Common myeloid progenitor, CD34-positive (primary cell): ENCODE data around the gene CYP27B1.

Source experiments
- CTCF ChIA-PET: fragments of 350-600 bp; sonication (Branson Sonifier 250); formaldehyde crosslinking; loops from one replicate; lab custom pipeline; 2021; ENCODE audit warnings: antibody characterized with exemption; lab: Charles Lee
- POLR2A ChIA-PET: fragments of 350-600 bp; sonication (Branson Sonifier 250); formaldehyde crosslinking; loops from one replicate; lab custom pipeline; 2021; ENCODE audit warnings: antibody characterized with exemption; lab: Charles Lee
- DNase-seq, 3 donors: peaks; one replicate each; pipeline versions ENCODE4 v3.0.0 to v3.0.0-alpha.2; 2013
- H3K27ac ChIP-seq, 2 experiments: 1 replicate in 1 of 2; 2 replicates in 1 of 2; pipeline ENCODE4 v1.7.0; 2013; ENCODE audit warnings: inconsistent platforms in 2 of 2, low read length in 2 of 2, mild to moderate bottlenecking in 2 of 2, low read depth in 1 of 2, moderate library complexity in 1 of 2; ENCODE audit not compliant: severe bottlenecking in 2 of 2, insufficient read depth in 1 of 2, poor library complexity in 1 of 2
- H3K27me3 ChIP-seq, 5 experiments: replicated peaks in 2 of 5; 1 replicate in 3 of 5; 2 replicates in 2 of 5; pipeline versions ENCODE4 v1.6.1 to v1.7.0; 2013; ENCODE audit warnings: low read length in 4 of 5, mild to moderate bottlenecking in 2 of 5, moderate library complexity in 2 of 5, inconsistent platforms in 1 of 5; ENCODE audit not compliant: insufficient read depth in 5 of 5, control insufficient read depth in 4 of 5
- H3K36me3 ChIP-seq, 4 experiments: 1 replicate in 2 of 4; 2 replicates in 2 of 4; pipeline versions ENCODE4 v1.6.1 to v1.7.0; 2013; ENCODE audit warnings: low read length in 3 of 4, control low read depth in 1 of 4, mild to moderate bottlenecking in 1 of 4; ENCODE audit not compliant: control insufficient read depth in 4 of 4, insufficient read depth in 4 of 4
- H3K4me1 ChIP-seq, 4 experiments: 1 replicate in 3 of 4; 2 replicates in 1 of 4; pipeline versions ENCODE4 v1.6.1 to v1.7.1; 2013; ENCODE audit warnings: low read length in 3 of 4, mild to moderate bottlenecking in 3 of 4, control low read depth in 1 of 4, inconsistent platforms in 1 of 4, moderate library complexity in 1 of 4; ENCODE audit not compliant: control insufficient read depth in 4 of 4, insufficient read depth in 4 of 4; ENCODE audit errors: control extremely low read depth in 1 of 4
- H3K4me3 ChIP-seq, 7 experiments: 1 replicate in 4 of 7; 2 replicates in 3 of 7; pipeline versions ENCODE4 v1.5.1 to v1.7.0; 2013; ENCODE audit warnings: mild to moderate bottlenecking in 7 of 7, low read length in 6 of 7, moderate library complexity in 6 of 7, inconsistent platforms in 2 of 7, low read depth in 2 of 7, control low read depth in 1 of 7; ENCODE audit not compliant: insufficient read depth in 4 of 7, control insufficient read depth in 1 of 7; ENCODE audit errors: extremely low read depth in 1 of 7
- H3K9me3 ChIP-seq, 5 experiments: 1 replicate in 4 of 5; 2 replicates in 1 of 5; pipeline versions ENCODE4 v1.6.1 to v1.7.1; 2013; ENCODE audit warnings: low read length in 4 of 5, mild to moderate bottlenecking in 2 of 5, inconsistent platforms in 1 of 5, low read depth in 1 of 5, moderate library complexity in 1 of 5; ENCODE audit not compliant: control insufficient read depth in 4 of 5, insufficient read depth in 2 of 5; ENCODE audit errors: control extremely low read depth in 1 of 5
- WGBS: methylation state at CpG from one replicate; pipeline ENCODE4 v1.1.5; 2013; ENCODE audit not compliant: insufficient coverage; 5-methylcytosine and 5-hydroxymethylcytosine counted together

CYP27B1 gene

DNA sequence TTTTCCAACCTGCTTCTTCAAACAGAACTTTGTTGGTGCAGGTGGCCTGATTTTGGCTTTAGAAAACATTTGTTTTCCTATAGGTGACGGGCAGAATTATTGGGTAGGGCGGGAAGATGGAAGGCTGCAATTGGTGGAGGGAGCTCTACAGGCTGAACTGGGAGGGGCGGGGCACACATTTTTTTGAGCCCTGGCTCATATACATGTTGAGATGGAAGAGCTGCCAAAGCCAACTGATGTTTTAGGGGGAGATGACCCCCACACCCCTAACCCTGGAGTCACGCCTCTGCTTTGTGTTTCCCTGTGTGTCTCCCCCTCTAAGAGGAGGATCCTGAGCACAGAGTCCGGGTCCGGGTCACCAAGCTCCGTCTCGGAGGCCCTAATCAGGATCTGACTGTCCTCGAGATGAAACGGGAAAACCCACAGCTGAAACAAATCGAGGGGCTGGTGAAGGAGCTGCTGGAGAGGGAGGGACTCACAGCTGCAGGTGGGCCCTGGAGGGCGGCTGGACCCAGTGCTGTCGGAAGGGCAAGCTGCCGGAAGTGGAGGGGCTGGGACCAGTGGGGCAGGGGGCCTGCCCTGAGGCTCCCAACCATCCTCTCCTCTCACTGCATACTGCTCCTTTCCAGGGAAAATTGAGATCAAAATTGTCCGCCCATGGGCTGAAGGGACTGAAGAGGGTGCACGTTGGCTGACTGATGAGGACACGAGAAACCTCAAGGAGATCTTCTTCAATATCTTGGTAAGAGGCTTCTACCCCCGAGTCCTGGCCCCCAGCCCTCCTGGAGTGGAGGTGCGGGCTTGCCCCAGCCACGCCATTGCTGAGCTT lies 46.9 kb downstream of the CYP27B1 start:
- H3K27me3 ChIP-seq = no peaks in the 10 kb centered on the region
- H3K36me3 ChIP-seq = peaks cover 27 to 85% (median 58%) of the 10 kb centered on the region in 4 experiments
- no peak overlapping the region for H3K4me3 ChIP-seq
- ChIA-PET POLR2A (no interaction called here), CTCF (interaction anchor here (0.7 to 2.2 kb wide), 7 partner anchors 12 to 64 kb away, joined by 3 to 9 read pairs (median 3); no protein-coding TSS in a partner anchor)
- H3K4me1 ChIP-seq = no peaks in the 10 kb centered on the region
- H3K9me3 ChIP-seq = no peaks in the 10 kb centered on the region
- DNase-seq = no peak
- WGBS = 96% methylated on average over 20 of the region's 20 CpGs
- no peak overlapping the region for H3K27ac ChIP-seq

DNA sequence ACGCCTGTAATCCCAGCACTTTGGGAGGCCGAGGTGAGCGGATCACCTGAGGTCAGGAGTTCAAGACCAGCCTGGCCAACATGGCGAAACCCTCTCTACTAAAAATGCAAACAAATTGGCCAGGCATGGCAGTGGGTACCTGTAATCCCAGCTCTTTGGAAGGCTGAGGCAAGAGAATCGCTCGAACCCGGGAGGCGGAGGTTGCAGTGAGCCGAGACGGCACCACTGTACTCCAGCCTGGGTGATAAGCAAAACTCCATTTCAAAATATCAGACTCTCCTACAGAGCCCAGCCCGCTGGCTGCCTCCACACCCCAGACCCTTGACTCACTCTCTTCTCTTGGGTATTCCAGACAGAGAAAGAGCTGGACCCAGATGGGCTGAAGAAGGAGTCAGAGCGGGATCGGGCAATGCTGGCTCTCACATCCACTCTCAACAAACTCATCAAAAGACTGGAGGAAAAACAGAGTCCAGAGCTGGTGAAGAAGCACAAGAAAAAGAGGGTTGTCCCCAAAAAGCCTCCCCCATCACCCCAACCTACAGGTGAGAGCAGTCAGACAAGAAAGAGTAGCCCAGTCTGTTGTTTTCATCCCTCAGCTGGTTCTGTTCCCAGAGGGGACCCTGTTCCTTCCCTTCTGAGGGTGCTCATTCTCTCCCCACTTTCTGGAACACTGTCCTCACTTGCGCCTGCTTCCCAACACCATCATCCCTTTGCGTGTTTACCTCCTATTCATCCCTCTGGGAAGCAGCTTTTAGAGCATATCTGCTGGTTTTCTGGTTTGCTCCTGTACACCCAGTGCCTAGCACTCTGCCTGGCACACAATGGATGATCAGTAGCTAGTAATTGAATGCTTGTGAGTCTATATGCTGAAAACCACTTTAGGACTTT lies 48.0 kb downstream of the CYP27B1 start:
- Histone ChIP-seq H3K27ac (no peak overlapping the region), H3K27me3 (no peaks in the 10 kb centered on the region), H3K4me3 (no peak overlapping the region), H3K9me3 (no peaks in the 10 kb centered on the region), H3K4me1 (no peaks in the 10 kb centered on the region), H3K36me3 (peaks cover 27 to 74% (median 60%) of the 10 kb centered on the region in 4 experiments)
- 97% methylated on average over 11 of the region's 15 CpGs for WGBS
- DNase-seq = no peak
- CTCF ChIA-PET = interaction anchor here (1.0 to 1.4 kb wide), 4 partner anchors 11 to 60 kb away, joined by 3 to 8 read pairs (median 3); no protein-coding TSS in a partner anchor
- POLR2A ChIA-PET = no interaction called here

DNA sequence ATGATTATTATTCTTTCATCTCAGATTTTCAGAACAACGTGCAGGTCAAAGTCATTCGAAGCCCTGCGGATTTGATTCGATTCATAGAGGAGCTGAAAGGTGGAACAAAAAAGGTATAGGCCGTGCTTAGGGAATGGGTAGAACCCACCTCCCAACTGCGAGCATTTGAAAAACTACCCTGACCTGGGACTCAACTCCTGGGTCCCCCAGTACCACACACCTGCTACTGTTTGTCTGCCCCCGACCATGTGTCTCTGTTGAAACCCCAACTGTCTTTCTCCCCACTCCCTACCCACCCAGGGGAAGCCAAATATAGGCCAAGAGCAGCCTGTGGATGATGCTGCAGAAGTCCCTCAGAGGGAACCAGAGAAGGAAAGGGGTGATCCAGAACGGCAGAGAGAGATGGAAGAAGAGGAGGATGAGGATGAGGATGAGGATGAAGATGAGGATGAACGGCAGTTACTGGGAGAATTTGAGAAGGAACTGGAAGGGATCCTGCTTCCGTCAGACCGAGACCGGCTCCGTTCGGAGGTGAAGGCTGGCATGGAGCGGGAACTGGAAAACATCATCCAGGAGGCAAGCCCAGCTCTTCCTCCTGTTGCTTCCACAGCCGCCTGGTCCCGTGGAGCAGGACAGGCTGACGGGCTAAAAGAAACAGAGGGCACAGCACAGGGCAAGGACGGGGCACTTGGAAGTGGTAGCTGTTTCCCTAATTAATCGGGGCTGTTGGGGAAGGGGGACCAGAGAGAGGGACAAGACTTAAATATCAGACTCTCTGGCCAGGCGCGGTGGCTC lies 48.8 kb downstream of the CYP27B1 start:
- no peaks in the 10 kb centered on the region for H3K27me3 ChIP-seq
- no peak for DNase-seq
- ChIA-PET CTCF (interaction anchor here (1.0 kb wide), 1 partner anchor 15 kb away, joined by 3 read pairs; no protein-coding TSS in a partner anchor), POLR2A (no interaction called here)
- H3K36me3 ChIP-seq = peaks cover 27 to 72% (median 60%) of the 10 kb centered on the region in 4 experiments
- H3K27ac ChIP-seq = no peak overlapping the region
- 96% methylated on average over 20 of the region's 22 CpGs for WGBS
- H3K4me3 ChIP-seq = no peak overlapping the region
- no peaks in the 10 kb centered on the region for H3K9me3 ChIP-seq
- no peaks in the 10 kb centered on the region for H3K4me1 ChIP-seq

DNA sequence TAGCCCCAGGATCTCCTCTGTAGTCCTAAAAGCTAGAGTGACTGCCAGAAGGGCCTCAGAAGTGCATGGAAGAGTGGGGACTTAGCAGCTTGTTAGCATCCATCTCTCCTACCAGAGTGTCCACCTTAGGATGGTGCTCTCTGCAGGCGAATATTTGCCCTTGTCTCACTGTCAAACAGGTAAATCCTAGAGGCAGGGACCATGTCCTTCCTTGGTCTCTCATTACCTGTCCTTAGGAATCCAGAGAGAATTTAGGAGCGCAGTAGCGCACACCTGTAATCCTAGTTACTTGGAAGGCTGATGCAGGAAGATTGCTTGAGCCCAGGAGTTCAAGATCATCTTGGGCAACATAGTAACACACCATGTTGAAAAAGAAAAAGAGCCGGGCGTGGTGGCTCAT lies 49.7 kb downstream of the CYP27B1 start:
- H3K36me3 ChIP-seq = peaks cover 31 to 76% (median 59%) of the 10 kb centered on the region in 4 experiments

DNA sequence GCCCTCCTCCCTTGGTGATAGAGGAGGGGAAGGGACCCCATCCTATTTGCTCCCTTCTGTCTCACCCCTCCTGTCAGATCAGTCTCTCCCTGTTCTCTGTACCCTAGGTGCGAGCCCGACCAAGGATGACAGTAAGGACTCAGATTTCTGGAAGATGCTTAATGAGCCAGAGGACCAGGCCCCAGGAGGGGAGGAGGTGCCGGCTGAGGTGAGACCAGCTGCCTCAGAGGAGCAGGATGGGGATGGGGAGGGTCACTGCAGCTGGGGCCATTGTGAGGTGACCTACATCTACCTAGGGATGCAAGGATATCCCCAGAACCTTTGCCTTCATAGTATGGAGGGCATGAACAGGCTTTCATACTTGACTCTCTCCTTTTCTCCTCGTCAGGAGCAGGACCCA lies 50.6 kb downstream of the CYP27B1 start:
- Histone ChIP-seq H3K27me3 (no peaks in the 10 kb centered on the region), H3K36me3 (peaks cover 30 to 76% (median 57%) of the 10 kb centered on the region in 4 experiments)
- CTCF ChIA-PET = no interaction called here

More for the DNA sequence above, 49.7 kb downstream of the CYP27B1 start:
- H3K27ac ChIP-seq = no peak overlapping the region
- ChIA-PET CTCF (no interaction called here), POLR2A (no interaction called here)
- H3K4me1 ChIP-seq = no peaks in the 10 kb centered on the region
- DNase-seq = no peak
- peaks cover 0 to under 1% (median 0%) of the 10 kb centered on the region in 5 experiments for H3K9me3 ChIP-seq
- WGBS = 100% methylated on average over 3 of the region's 5 CpGs
- no peak overlapping the region for H3K4me3 ChIP-seq
- no peaks in the 10 kb centered on the region for H3K27me3 ChIP-seq

DNA sequence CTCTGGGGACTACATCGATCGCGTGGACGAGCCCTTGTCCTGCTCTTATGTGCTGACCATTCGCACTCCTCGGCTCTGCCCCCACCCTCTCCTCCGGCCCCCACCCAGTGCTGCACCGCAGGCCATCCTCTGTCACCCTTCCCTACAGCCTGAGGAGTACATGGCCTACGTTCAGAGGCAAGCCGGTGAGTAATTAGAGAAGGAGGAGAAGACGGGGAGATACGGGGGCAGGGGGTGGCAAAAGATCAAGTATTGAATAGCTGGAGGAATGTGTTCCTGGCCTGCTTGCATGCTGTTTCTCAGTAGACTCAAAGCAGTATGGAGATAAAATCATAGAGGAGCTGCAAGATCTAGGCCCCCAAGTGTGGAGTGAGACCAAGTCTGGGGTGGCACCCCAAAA lies 51.1 kb downstream of the CYP27B1 start:
- no peak overlapping the region for H3K4me3 ChIP-seq
- ChIA-PET POLR2A (no interaction called here), CTCF (no interaction called here)
- no peak for DNase-seq
- H3K4me1 ChIP-seq = no peaks in the 10 kb centered on the region
- 100% methylated on average over 4 of the region's 12 CpGs for WGBS
- H3K27ac ChIP-seq = no peak overlapping the region
- peaks cover 27 to 73% (median 54%) of the 10 kb centered on the region in 4 experiments for H3K36me3 ChIP-seq
- H3K27me3 ChIP-seq = no peaks in the 10 kb centered on the region
- peaks cover 0 to 6% (median 0%) of the 10 kb centered on the region in 5 experiments for H3K9me3 ChIP-seq

More for the DNA sequence above, 50.6 kb downstream of the CYP27B1 start:
- H3K4me3 ChIP-seq = no peak overlapping the region
- H3K9me3 ChIP-seq = peaks cover 0 to 6% (median 0%) of the 10 kb centered on the region in 5 experiments
- no peak for DNase-seq
- POLR2A ChIA-PET = no interaction called here
- 100% methylated on average over 1 of the region's 4 CpGs for WGBS
- no peaks in the 10 kb centered on the region for H3K4me1 ChIP-seq
- no peak overlapping the region for H3K27ac ChIP-seq
